Cerebellar nuclear complex (tissue), 1 donor: ENCODE data around the gene NEAT1.

Experiments
- DNase-seq, 2 experiments: peaks; one replicate each; lab custom pipeline; 2025; lab: John Stamatoyannopoulos, UW

The NEAT1 gene

GRCh38 chr11:65389294-65389980 is 33.2 kb upstream of the NEAT1 start:
- no peak for DNase-seq

- DNase-seq = no peak
Measured at GRCh38 chr11:65390099-65390941, 32.3 kb upstream of the NEAT1 start.

- no peak for DNase-seq
Measured at GRCh38 chr11:65390996-65391395, 31.6 kb upstream of the NEAT1 start.

- DNase-seq = no peak
Measured at GRCh38 chr11:65392186-65392829, 30.3 kb upstream of the NEAT1 start.

GRCh38 chr11:65392899-65393298 is 29.7 kb upstream of the NEAT1 start:
- DNase-seq = no peak

GRCh38 chr11:65393513-65394079 is 29.0 kb upstream of the NEAT1 start:
- DNase-seq = no peak

- no peak for DNase-seq
Measured at GRCh38 chr11:65394125-65394536, 28.5 kb upstream of the NEAT1 start.

- no peak for DNase-seq
Measured at GRCh38 chr11:65395961-65396530, 26.6 kb upstream of the NEAT1 start.

- DNase-seq = no peak
Measured at GRCh38 chr11:65396769-65397745, 25.5 kb upstream of the NEAT1 start.

- DNase-seq = no peak
Measured at GRCh38 chr11:65398362-65398910, 24.2 kb upstream of the NEAT1 start.

GRCh38 chr11:65399249-65399648 is 23.3 kb upstream of the NEAT1 start:
- no peak for DNase-seq

GRCh38 chr11:65399845-65400244 is 22.8 kb upstream of the NEAT1 start:
- DNase-seq = no peak

- DNase-seq = no peak
Measured at GRCh38 chr11:65400307-65401072, 22.1 kb upstream of the NEAT1 start.

GRCh38 chr11:65401073-65401802 is 21.4 kb upstream of the NEAT1 start:
- DNase-seq = no peak

GRCh38 chr11:65401803-65402248 is 20.8 kb upstream of the NEAT1 start:
- no peak for DNase-seq

- no peak for DNase-seq
Measured at GRCh38 chr11:65402790-65403189, 19.8 kb upstream of the NEAT1 start.

GRCh38 chr11:65403607-65404121 is 18.9 kb upstream of the NEAT1 start:
- no peak for DNase-seq

- DNase-seq = no peak
Measured at GRCh38 chr11:65404210-65404609, 18.4 kb upstream of the NEAT1 start.
